Activated effector memory CD4-positive, alpha-beta T cell treated with anti-CD3 and anti-CD28 coated beads, Interleukin-2, amount 50 U/mL, for 16 hours (primary cell): ENCODE measurements around the gene GSN.
A peak's percentile ranks its signal among the peaks of the same experiment; 100 is the strongest.

Source experiments
- DNase-seq: peaks from one replicate; pipeline ENCODE4 v3.0.0-alpha.2; 2020

Gene GSN

GRCh38 chr9:121274851-121275250 lies 6.9 kb downstream of the GSN start:
- DNase-seq: no peak

- no peak for DNase-seq
Measured at GRCh38 chr9:121275781-121276658, 8.1 kb downstream of the GSN start.

GRCh38 chr9:121277026-121277425 lies 9.1 kb downstream of the GSN start:
- no peak for DNase-seq

- DNase-seq: no peak
Measured at GRCh38 chr9:121277518-121278295, 9.7 kb downstream of the GSN start.

- no peak for DNase-seq
Measured at GRCh38 chr9:121278477-121279261, 10.7 kb downstream of the GSN start.

- no peak for DNase-seq
Measured at GRCh38 chr9:121279776-121280388, 11.9 kb downstream of the GSN start.

GRCh38 chr9:121280715-121281613 lies 13.0 kb downstream of the GSN start:
- DNase-seq: no peak

GRCh38 chr9:121281614-121282276 lies 13.8 kb downstream of the GSN start:
- no peak for DNase-seq

GRCh38 chr9:121282277-121283079 lies 14.5 kb downstream of the GSN start:
- no peak for DNase-seq

GRCh38 chr9:121283080-121283398 lies 15.1 kb downstream of the GSN start:
- no peak for DNase-seq

GRCh38 chr9:121283856-121284732 lies 16.1 kb downstream of the GSN start:
- no peak for DNase-seq

GRCh38 chr9:121284733-121285451 lies 16.9 kb downstream of the GSN start:
- DNase-seq: no peak

GRCh38 chr9:121285835-121286687 lies 18.1 kb downstream of the GSN start:
- peak; percentile 46 for DNase-seq

- no peak for DNase-seq
Measured at GRCh38 chr9:121286688-121286972, 18.7 kb downstream of the GSN start.

GRCh38 chr9:121286973-121287741 lies 19.2 kb downstream of the GSN start:
- peak; percentile 64 for DNase-seq

GRCh38 chr9:121288673-121289025 lies 20.7 kb downstream of the GSN start:
- no peak for DNase-seq
